Neuron (in vitro differentiated cells): ENCODE measurements around the gene ADGRF1.
"Not testable (repeated sequence)": the region's sequence is repeated elsewhere in the genome, so short reads cannot be mapped to it uniquely, and the experiment has no call there.

ENCODE experiments used
- H2AFZ ChIP-seq: one replicate; pipeline ENCODE4 v1.6.1; 2013; ENCODE audit warnings: low read depth, mild to moderate bottlenecking, inconsistent platforms, low read length, moderate library complexity
- H3K27me3 ChIP-seq: one replicate; pipeline ENCODE4 v1.6.1; 2013; ENCODE audit warnings: low read length; ENCODE audit not compliant: insufficient read depth
- H3K36me3 ChIP-seq: one replicate; pipeline ENCODE4 v1.6.1; 2013; ENCODE audit warnings: low read length; ENCODE audit not compliant: insufficient read depth
- H3K4me1 ChIP-seq: one replicate; pipeline ENCODE4 v1.6.1; 2013; ENCODE audit warnings: low read length; ENCODE audit not compliant: insufficient read depth
- H3K4me3 ChIP-seq: 2 replicates; pipeline ENCODE4 v1.5.1; 2013; ENCODE audit warnings: mild to moderate bottlenecking, low read length, moderate library complexity
- H3K9me3 ChIP-seq: one replicate; pipeline ENCODE4 v1.6.1; 2013; ENCODE audit warnings: low read length

The ADGRF1 gene

DNA sequence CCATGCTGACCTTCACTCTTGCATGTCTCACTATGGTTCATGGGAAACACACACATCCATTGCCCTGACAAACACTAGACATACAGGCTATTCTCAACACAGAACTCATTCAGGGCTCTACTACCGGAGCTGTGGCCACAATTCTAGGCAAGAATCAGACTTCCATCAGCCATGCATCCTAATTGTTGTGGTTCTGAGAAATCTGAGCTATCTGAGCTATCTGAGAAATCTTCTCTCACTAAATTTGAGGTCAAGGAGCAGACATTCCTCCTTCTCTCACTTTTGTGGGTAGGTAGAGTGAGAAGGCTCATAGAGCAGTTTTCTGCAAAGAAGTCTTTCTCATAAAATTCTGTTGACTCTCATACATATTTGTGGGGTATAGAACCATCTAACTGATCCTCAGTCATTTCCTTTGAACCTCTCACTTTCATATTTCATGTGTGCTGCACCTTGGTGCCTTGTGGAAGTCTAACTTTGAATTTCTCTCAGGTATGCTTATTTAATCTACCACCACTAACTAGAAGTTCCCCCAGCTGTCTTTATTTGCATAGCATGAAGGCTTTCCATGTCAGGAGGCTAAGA, 43.6 kb downstream of the ADGRF1 start:
- Histone ChIP-seq H3K27me3 (no peaks in the 10 kb centered on the region), H3K9me3 (no peaks in the 10 kb centered on the region), H3K36me3 (no peaks in the 10 kb centered on the region), H2AFZ (no peak overlapping the region), H3K4me3 (no peak overlapping the region), H3K4me1 (no peaks in the 10 kb centered on the region)

DNA sequence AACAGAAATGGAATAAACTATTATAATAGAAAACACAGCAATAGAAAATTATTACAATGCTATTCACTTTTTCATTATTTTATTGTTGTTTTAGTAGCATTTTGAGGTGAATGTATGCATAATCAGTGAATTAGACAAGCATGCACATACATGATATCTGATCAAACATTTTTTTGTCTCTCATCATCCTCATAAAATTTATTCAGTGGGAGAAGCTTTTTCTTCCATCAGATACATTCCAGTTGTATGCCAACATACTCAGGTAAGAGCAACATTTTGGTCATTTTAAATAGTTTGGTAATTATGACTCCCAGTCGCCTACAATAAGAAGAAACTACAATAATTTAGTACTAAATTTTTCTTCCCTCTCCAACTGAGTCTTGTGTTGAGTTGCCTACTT, 44.5 kb downstream of the ADGRF1 start:
- no peaks in the 10 kb centered on the region for H3K27me3 ChIP-seq
- no peaks in the 10 kb centered on the region for H3K9me3 ChIP-seq
- no peaks in the 10 kb centered on the region for H3K4me1 ChIP-seq
- H2AFZ ChIP-seq, result no peak overlapping the region
- H3K36me3 ChIP-seq, result no peaks in the 10 kb centered on the region
- no peak overlapping the region for H3K4me3 ChIP-seq

DNA sequence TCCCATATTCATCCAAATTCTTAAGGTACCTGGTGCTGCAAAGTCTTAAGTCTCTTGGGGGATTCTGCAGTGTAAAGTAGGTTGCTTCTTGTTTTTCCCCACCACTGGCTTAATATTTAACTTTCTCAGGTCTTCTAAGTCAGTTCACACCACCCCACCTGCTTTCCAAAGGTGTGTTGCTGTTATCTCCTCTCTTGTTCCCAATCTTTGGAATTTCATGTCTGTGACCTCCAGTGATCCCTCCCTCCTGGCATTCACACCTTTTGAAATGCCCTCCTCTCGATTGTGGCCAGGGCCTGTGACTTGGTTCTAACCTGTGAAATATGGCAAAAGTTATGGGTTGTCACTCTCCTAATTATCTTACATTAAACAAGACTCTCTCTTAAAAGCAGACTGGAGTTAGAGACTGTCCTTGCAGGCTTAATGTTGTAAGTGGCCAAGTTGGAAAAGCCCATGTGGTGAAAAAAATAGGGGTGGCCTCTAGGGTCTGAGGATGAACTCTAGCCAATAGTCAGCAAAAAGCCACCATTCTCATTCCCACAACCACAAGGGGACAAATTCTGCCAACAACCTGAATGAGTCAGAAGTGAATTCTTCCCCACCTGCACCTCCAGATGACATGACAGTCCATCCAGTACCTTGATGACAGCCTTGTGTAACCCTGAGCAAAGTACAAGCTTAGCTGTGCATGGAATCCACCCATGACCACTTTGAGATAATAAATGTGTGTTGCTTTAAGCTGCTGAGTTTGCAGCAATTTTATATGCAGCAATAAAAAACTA, 45.1 kb downstream of the ADGRF1 start:
- Histone ChIP-seq H3K4me3 (no peak overlapping the region), H3K4me1 (no peaks in the 10 kb centered on the region), H3K9me3 (no peaks in the 10 kb centered on the region), H3K27me3 (no peaks in the 10 kb centered on the region), H2AFZ (no peak overlapping the region), H3K36me3 (no peaks in the 10 kb centered on the region)

DNA sequence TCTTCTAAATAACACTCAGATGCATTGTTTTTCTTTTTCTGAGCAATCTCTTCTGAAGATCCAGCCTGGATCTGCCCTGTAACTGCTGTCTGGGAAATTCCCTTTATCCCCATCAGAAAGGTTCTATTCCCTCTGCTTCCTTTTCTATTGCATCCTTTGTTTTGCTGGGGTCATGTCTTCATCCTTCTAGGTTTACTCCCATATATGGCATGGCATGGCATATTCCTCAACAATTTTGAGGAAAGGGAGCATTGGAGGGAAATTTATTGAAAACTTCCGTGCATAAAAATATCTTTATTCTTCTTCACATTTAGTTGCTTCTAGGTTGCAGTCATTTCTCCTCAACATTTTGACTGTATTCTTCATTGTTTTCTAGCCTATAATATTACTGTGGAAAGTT, 47.2 kb downstream of the ADGRF1 start:
- Histone ChIP-seq H3K36me3 (no peaks in the 10 kb centered on the region), H3K4me1 (no peaks in the 10 kb centered on the region), H3K4me3 (no peak overlapping the region), H3K9me3 (no peaks in the 10 kb centered on the region), H3K27me3 (no peaks in the 10 kb centered on the region), H2AFZ (no peak overlapping the region)

DNA sequence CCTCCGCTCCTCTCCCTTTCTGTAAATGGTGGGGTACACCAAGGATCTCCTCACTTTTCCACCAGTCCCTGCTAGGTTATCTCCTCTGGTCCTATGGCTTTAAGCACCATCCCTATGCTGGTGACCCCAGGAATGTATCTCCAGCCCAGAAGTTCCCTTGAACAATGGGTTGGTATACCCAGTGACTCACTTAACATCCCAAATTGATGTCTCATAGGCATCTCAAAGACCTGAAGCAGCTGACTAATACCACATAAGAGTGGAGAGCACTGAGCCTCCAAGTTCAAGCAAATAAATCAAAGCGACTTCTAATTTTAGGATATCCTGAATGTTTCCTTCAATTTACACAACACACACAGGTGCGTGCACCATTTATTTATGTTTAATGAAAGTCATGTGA, 48.3 kb downstream of the ADGRF1 start:
- Histone ChIP-seq H3K36me3 (no peaks in the 10 kb centered on the region), H3K4me1 (no peaks in the 10 kb centered on the region), H3K4me3 (no peak overlapping the region), H2AFZ (no peak overlapping the region), H3K27me3 (no peaks in the 10 kb centered on the region), H3K9me3 (no peaks in the 10 kb centered on the region)

DNA sequence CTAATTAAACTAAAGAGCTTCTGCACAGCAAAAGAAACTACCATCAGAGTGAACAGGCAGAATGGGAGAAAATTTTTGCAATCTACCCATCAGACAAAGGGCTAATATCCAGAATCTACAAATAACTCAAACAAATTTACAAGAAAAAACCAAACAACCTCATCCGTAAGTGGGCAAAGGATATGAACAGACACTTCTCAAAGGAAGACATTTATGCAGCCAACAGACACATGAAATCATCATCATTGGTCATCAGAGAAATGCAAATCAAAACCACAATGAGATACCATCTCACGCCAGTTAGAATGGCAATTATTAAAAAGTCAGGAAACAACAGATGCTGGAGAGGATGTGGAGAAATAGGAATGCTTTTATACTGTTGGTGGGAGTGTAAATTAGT, 49.7 kb downstream of the ADGRF1 start:
- H3K4me3 ChIP-seq, H3K9me3 ChIP-seq, H3K4me1 ChIP-seq, H3K36me3 ChIP-seq, H3K27me3 ChIP-seq, H2AFZ ChIP-seq: not testable (repeated sequence)

DNA sequence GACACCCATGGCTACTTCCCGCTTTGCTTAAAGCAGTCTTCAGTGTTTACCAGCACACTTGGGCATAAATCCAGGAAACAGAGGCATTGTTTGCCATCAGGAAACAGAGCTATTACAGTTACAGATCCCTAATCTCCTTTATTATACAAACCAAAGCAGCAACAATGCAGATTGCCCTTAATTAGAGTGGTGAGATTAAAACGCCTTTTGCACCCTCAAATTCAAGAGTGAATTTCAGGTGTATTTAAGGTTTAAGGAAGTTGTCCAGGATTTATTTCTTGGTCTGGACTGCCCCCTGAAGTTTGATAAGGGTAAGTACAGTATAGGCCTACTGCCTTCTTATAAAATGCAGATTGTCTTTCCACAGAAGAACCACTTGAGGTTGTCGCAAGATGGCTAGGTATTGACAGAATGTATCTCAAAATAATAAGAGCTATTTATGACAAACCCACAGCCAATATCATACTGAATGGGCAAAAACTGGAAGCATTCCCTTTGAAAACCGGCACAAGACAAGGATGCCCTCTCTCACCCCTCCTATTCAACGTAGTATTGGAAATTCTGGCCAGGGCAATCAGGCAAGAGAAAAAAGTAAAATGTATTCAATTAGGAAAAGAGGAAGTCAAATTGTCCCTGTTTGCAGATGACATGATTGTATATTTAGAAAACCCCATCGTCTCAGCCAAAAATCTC, 51.2 kb downstream of the ADGRF1 start:
- H3K9me3 ChIP-seq, H3K36me3 ChIP-seq, H3K4me1 ChIP-seq, H3K27me3 ChIP-seq, H3K4me3 ChIP-seq, H2AFZ ChIP-seq: not testable (repeated sequence)

DNA sequence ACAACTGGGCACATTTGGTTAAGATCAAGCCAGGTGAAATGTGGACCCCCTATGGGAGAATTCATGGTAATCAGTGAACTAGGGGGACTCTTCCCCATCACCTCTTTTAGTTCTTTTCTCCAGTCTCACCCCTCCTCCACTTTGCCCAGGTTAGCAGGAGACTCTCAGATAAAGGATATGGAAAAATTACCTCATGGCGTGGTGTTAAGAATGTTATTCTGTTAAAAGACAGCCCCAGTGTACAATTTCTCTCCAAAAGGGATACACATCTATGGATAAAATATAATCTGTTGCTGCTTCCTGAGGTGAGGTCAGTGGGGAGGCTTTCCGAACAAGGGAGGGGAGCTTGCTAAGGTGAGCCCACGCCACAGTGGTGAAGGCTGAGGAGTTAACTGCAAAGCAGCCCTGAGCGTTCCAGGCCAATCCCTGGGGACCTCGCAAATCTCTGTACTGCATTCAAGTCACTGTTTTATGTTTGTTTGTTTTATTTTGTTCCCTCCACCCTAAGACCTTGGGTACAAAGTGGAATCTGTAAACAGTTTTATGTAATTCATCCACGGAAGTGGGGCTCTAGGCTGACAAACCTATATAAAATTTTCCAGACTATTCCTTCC, 52.0 kb downstream of the ADGRF1 start:
- no peaks in the 10 kb centered on the region for H3K36me3 ChIP-seq
- no peak overlapping the region for H3K4me3 ChIP-seq
- no peaks in the 10 kb centered on the region for H3K27me3 ChIP-seq
- no peaks in the 10 kb centered on the region for H3K4me1 ChIP-seq
- no peak overlapping the region for H2AFZ ChIP-seq
- H3K9me3 ChIP-seq, result no peaks in the 10 kb centered on the region

DNA sequence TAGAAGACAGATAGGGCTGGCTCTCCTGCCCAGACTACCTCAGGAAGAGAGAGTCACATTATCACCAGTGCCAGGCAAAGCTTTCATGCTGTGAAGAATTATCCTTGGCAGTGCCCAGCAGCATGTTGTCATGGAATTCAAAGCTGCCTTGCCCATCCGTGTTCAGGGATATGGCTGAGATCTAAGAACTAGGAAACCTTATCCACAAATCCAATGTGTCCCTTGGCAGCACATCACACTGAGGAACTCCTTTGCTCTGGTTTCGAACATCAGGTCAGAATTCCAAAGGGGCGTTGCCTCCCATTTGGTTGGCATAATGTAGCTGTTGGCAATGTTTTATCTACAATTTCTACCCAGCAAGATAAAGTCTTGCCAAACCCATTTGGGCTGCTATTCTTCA, 52.7 kb downstream of the ADGRF1 start:
- Histone ChIP-seq H3K9me3 (no peaks in the 10 kb centered on the region), H2AFZ (no peak overlapping the region), H3K4me3 (no peak overlapping the region), H3K27me3 (no peaks in the 10 kb centered on the region), H3K36me3 (no peaks in the 10 kb centered on the region), H3K4me1 (no peaks in the 10 kb centered on the region)

DNA sequence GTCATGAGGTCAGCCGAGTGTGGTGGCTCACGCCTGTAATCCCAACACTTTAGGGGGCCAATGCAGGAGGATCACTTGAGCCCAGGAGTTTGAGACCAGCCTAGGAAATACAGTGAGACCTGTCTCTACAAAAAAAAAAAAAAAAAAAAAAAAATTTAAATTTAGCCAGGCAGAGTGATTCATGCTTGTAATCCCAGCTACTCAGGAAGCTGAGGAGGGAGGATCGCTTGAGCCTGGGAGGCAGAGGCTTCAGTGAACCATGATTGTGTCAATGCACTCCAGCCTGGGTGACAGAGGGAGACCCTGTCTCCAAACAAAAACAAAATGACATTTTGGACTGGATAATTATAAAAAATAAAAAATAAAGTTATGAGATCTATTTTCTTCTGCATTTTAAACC, 56.2 kb downstream of the ADGRF1 start:
- H3K9me3 ChIP-seq, result no peaks in the 10 kb centered on the region
- no peak overlapping the region for H3K4me3 ChIP-seq
- H3K4me1 ChIP-seq, result no peaks in the 10 kb centered on the region
- no peak overlapping the region for H2AFZ ChIP-seq
- no peaks in the 10 kb centered on the region for H3K27me3 ChIP-seq
- no peaks in the 10 kb centered on the region for H3K36me3 ChIP-seq

DNA sequence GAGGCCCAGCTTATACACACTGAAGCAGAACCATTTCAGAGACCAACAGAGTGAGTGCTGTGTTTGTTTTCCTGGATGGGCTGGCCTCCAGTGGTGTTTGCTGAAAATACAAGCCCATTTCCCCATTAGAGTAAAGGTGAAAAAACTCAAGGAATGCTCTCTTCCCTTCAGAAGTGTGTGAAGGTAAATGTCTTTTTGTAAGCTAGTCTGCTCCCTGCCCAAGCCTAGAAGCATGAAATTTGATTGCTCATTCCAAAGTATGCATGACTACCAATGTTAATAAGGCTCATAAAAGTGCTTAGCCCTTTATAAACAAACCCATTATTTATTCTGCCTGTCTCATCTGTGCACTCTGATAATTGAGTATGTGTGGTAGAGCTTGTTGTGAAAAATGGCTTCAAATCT, 59.1 kb downstream of the ADGRF1 start:
- Histone ChIP-seq H3K27me3 (no peaks in the 10 kb centered on the region), H3K4me3 (no peak overlapping the region), H3K36me3 (no peaks in the 10 kb centered on the region), H2AFZ (no peak overlapping the region), H3K9me3 (no peaks in the 10 kb centered on the region), H3K4me1 (no peaks in the 10 kb centered on the region)

DNA sequence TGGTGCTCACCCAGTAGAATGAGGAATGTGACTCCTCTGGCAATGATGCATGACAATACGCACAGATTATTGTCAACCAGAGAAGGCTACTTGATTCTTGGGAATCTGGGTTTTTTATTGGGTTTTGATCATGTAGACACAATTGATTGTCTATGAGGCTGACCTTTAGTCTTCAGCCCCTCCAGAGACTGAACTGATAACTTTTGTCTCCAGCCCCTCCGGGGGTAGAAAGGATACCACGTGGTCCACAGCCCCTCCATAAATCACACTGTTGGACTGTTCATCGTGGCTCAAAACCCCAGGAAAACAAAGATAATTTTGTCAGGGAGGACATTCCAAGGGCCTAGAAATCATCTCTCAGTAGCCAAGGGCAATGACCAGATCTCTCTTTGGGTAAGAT, 62.9 kb downstream of the ADGRF1 start:
- no peaks in the 10 kb centered on the region for H3K27me3 ChIP-seq
- H3K4me1 ChIP-seq, result no peaks in the 10 kb centered on the region
- no peak overlapping the region for H3K4me3 ChIP-seq
- H3K9me3 ChIP-seq, result no peaks in the 10 kb centered on the region
- no peaks in the 10 kb centered on the region for H3K36me3 ChIP-seq
- H2AFZ ChIP-seq, result no peak overlapping the region

DNA sequence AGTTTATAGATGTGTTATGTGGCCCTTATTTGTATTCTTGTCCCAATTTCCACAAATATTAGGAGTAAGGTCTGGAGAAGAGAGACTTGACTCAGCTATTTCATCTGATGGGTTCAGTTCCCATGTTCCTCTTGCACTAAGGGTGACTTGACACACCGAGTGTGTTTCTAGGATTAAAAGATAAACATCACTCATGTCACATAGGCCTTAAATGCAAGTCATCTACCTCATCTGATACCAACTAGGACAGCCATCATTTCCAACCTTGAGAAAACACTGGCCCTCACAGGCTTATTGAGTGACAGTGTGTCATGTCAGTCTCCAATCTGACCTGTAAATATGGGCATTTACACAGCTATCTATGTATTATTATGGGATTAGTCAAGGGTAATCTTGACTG, 67.3 kb downstream of the ADGRF1 start:
- H3K27me3 ChIP-seq, result no peaks in the 10 kb centered on the region
- no peak overlapping the region for H3K4me3 ChIP-seq
- no peaks in the 10 kb centered on the region for H3K9me3 ChIP-seq
- no peaks in the 10 kb centered on the region for H3K36me3 ChIP-seq
- H2AFZ ChIP-seq, result no peak overlapping the region
- no peaks in the 10 kb centered on the region for H3K4me1 ChIP-seq
